ENCODE data around the gene KLF18.

- no peak for TF ChIP-seq CTCF (IDR thresholded peaks at IDR 0.05)
- TF ChIP-seq EZH2 (IDR thresholded peaks at IDR 0.05; ENCODE audit: borderline replicate concordance, insufficient read depth, low read depth, low read length, poor library complexity, severe bottlenecking), result no peak
These were observed 12.6 kb upstream of the KLF18 start for GRCh38 chr1:44154049-44154448.
